LoVo (cell line): Measurements from ENCODE around the gene KRTAP10-9.

Experiments
- DNase-seq: peaks from one replicate; pipeline ENCODE4 v3.0.0-alpha.2; 2016; ENCODE audit warnings: low spot score

Gene KRTAP10-9

DNA sequence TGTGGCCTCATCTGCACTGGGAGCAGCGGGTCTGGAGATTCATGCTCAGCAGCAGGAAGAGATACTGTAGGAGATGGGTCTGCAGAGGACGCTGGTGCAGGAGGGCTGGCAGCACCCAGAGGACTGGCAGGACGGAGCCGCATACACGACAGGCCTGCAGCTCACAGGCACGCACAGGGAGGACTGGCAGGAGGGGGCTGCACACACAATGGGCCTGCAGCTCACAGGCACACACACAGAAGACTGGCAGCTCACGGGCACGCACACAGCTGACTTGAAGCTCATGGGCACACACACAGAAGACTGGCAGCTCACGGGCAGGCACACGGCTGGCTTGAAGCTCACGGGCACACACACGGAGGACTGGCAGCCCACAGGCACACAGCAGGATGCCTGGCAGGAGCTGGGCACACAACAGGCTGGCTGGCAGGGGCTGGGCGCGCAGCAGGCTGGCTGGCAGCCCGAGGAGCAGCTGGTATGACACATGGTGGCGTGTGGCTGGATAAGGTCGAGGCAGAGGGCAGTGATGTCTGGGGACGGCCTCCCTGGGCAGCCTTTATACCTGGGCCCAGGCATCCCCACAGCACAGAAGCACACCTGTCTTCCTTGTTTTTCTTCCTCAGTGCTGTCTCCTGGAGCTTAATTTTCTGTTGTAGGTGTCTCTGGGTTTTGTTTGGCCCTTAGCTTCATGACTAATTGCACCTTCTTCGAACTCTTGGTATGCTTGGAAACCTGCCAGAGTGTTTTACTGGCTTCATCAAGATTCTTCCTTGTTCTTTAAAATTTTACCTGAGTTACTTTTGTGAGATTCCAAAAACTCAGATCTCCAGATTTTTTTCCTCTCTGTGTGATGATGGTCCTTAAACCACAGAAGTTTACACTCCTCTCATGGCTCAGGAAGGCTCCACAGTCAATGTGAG is 39.8 kb downstream of the KRTAP10-9 start, which contains the start of gene KRTAP12-2:
TSS of gene KRTAP12-2 (minus strand) at position 527 of the 920 bp plus-strand sequence. CDS start at position 486, 41 bp downstream.
- DNase-seq = peak; percentile 26

DNA sequence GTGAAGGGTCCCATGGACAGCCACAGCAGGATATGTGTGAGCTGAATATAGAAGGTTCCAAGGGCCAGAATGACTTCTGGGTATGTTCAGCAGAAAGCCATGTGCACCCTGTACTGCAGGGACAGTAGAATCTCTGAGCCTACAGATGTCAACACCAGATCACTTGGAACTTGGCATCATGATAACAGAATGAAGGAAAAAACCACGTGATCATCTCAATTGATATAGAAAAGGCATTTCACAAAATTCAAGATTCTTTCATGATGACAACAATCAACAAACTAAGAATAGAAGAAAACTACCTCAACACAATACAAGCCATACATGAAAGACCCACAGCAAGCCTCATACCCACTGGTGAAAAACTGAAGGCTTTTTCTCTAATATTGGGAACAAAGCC is 40.7 kb downstream of the KRTAP10-9 start:
- no peak for DNase-seq

DNA sequence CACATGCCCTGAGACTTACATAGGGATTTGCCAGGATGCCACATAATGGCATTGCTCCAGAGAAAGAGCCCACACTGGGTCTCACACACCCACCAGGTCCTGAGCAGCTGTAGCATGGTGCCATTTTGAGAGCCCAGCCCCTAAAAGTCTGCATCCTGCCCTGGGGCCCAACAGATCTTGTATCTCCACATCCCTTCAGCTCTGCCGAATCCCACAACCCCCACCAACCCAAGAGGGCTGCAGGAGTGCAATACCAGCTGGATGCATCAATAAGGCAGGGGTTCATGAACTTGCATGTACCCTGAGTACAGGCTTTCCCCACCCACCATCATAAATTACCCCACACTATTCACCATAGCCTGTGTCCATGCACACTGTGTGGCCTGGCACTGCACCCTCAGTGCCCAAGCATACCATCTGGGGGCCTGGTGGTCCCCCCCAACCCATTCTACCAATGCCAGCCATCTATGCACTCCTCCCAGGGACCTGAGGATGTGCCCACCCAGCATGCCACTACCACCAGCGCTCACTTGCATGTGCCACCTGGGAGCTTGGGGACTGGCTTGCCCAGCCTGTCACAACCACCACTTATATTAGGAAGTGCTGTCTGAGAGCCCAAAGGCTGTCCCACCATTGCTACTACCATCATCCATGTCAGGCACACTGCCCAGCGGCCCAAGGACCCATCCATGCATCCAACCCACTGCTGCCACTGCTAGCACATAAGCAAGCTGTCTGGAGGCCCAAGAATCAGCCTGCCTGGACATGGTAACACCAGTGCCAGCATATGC is 43.9 kb downstream of the KRTAP10-9 start:
- no peak for DNase-seq

DNA sequence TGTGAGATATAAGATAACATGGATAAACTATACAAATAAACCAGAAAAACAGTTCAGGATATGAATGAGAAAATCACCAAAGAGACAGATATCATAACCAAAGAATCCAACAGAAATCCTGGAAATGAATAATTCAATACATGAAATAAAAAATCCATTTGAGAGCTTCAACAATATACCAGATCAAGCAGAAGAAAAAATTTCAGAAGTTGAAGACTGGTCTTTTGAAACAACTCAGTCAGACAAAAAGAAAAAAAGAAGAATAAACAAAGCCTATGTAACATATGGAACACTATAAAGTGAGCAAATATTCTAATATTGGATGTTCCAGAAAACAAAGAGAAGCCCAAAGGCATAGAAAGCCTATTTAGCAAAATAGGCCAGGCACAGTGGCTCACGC is 45.0 kb downstream of the KRTAP10-9 start:
- no peak for DNase-seq

DNA sequence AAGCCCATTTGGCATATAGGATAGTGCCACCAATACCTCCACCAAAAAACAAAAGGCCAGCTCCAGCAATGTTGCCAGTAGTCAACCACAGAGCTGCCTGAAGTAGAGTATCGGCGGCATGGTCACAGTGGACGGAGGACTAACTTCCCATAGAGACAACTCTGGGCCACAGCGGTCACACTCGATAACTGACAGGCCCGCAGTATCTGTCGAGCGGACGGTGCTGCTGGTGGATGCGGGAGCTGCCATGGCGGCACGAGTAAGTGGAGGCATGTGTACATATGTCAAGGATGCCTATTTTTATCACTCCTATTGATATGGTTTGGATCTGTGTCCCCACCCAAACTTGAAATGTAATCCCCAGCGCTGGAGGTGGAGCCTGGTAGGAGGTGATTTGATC is 51.0 kb downstream of the KRTAP10-9 start:
- DNase-seq = no peak
